H1 (cell line): Measurements from ENCODE around the gene LRRC4C. TPM values are rescaled to one million over a fixed set of nuclear protein-coding genes. Genes with fewer than 3 reads are reported as not detected.

Experiments used
- CHD7 ChIP-seq: fragments of 300-600 bp; sonication (generic); IDR thresholded peaks from 2 replicates; pipeline ENCODE4 v1.7.1; 2012; ENCODE audit warnings: low read length, moderate library complexity, mild to moderate bottlenecking, inconsistent platforms; ENCODE audit not compliant: insufficient replicate concordance
- MAFK ChIP-seq: IDR thresholded peaks from 2 replicates; pipeline ENCODE4 v1.6.1; 2012; ENCODE audit warnings: low read depth, mild to moderate bottlenecking, improper control_type of control experiment, low read length
- MAX ChIP-seq: IDR thresholded peaks from 2 replicates; pipeline ENCODE4 v1.6.1; 2012; ENCODE audit warnings: inconsistent platforms
- NANOG ChIP-seq: IDR thresholded peaks from 2 replicates; pipeline ENCODE4 v1.6.1; 2011; ENCODE audit warnings: low read length, low read depth, mild to moderate bottlenecking, inconsistent platforms; ENCODE audit not compliant: insufficient read depth, poor library complexity, severe bottlenecking
- NRF1 ChIP-seq: IDR thresholded peaks from 2 replicates; pipeline ENCODE4 v1.6.1; 2011; ENCODE audit warnings: mild to moderate bottlenecking, low read depth, low read length, improper control_type of control experiment
- POLR2AphosphoS5 ChIP-seq: IDR thresholded peaks from 2 replicates; pipeline ENCODE4 v1.6.1; 2011; ENCODE audit warnings: low read depth, low read length
- POU5F1 ChIP-seq: IDR thresholded peaks from 2 replicates; pipeline ENCODE4 v1.6.1; 2011; ENCODE audit warnings: low read depth, mild to moderate bottlenecking, low read length, moderate library complexity
- RBBP5 ChIP-seq: IDR thresholded peaks from 2 replicates; pipeline ENCODE4 v1.7.1; 2012; ENCODE audit warnings: low read depth, mild to moderate bottlenecking, inconsistent platforms, low read length, moderate library complexity, borderline replicate concordance
- SIX5 ChIP-seq: IDR thresholded peaks from 2 replicates; pipeline ENCODE4 v1.6.1; 2011; ENCODE audit warnings: mild to moderate bottlenecking, low read depth, low read length
- TCF12 ChIP-seq: IDR thresholded peaks from 2 replicates; pipeline ENCODE4 v1.6.1; 2011; ENCODE audit warnings: low read depth, mild to moderate bottlenecking, low read length
- polyA plus RNA-seq, 7 experiments: library from polyadenylated mRNA; depleted of rRNA in 3 of 7; stranded (reverse) in 5 of 7; unstranded in 2 of 7; fragments of >200 nt in 5 of 7; fragments of 200-250 nt in 2 of 7; gene quantifications; 1 replicate in 5 of 7; 2 replicates in 1 of 7; 4 replicates in 1 of 7; pipeline versions ENCODE4 v1.2.1 to v1.2.3, GENCODE V29; 2011 to 2013; ENCODE audit warnings: missing spikeins in 2 of 7, mixed read lengths in 2 of 7
- total RNA-seq: library from RNA; stranded (reverse); fragmentation: NEBNext Ultra II Directional; extraction: Animal tissue kit (Norgen Biotek cat#: 25700); gene quantifications from 2 replicates; pipeline ENCODE4 v1.2.1, GENCODE V29; 2021
- TF ChIP-seq, protein P1 (sequence below): IDR thresholded peaks from 2 replicates; pipeline ENCODE4 v1.6.1; 2011; ENCODE audit warnings: low read depth, mild to moderate bottlenecking, low read length; ENCODE audit not compliant: insufficient read depth

LRRC4C gene
- total and polyA plus RNA-seq, 2 of the 8 experiments (the other 6 are each of a cell fraction or from before 2014, with no cell fraction given): 0.23 to 2.2 TPM

- no peak for TF ChIP-seq CHD7
- TF ChIP-seq, protein P1, sequence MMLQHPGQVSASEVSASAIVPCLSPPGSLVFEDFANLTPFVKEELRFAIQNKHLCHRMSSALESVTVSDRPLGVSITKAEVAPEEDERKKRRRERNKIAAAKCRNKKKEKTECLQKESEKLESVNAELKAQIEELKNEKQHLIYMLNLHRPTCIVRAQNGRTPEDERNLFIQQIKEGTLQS: no peak
- TF ChIP-seq MAFK: no peak
- no peak for TF ChIP-seq SIX5
- TF ChIP-seq TCF12: no peak
- no peak for TF ChIP-seq MAX
- no peak for TF ChIP-seq POU5F1
- no peak for TF ChIP-seq NANOG
- no peak for TF ChIP-seq POLR2AphosphoS5
- no peak for TF ChIP-seq RBBP5
- TF ChIP-seq NRF1: no peak
Observed at GRCh38 chr11:40104941-40105550, 1354.4 kb downstream of the LRRC4C start (continued).
